OCI-LY7 (cell line): Measurements from ENCODE around the gene ULK4. TPM values are rescaled to one million over a fixed set of nuclear protein-coding genes. Genes with fewer than 3 reads are reported as not detected.

Source experiments
- BruUV-seq: library from RNA; stranded (reverse); fragments of 400-500 nt; replicated peaks from 2 replicates; lab custom pipeline; 2021; lab: Mats Ljungman, UMichigan
- CTCF ChIA-PET: fragments of 300-600 bp; sonication (Branson Sonifier 250); formaldehyde crosslinking; loops from one replicate; lab custom pipeline; 2022; ENCODE audit warnings: antibody characterized with exemption; ENCODE audit not compliant: unreplicated experiment; lab: Charles Lee
- POLR2A ChIA-PET: fragments of 300-600 bp; sonication (Branson Sonifier 250); formaldehyde crosslinking; loops from one replicate; lab custom pipeline; 2022; ENCODE audit warnings: antibody characterized with exemption; lab: Charles Lee
- DNase-seq: peaks from one replicate; pipeline ENCODE4 v3.0.0-alpha.2; 2015; ENCODE audit warnings: low spot score
- H2AFZ ChIP-seq: fragments of 200-600 bp; sonication (generic), shearing (Covaris generic); 2 replicates; pipeline ENCODE4 v1.6.1; 2014; ENCODE audit warnings: mild to moderate bottlenecking, antibody characterized with exemption, low read length, moderate library complexity
- H3K27ac ChIP-seq: fragments of 200-600 bp; sonication (generic); 2 replicates; pipeline ENCODE4 v1.5.1; 2014; ENCODE audit warnings: mixed run types, low read depth, mild to moderate bottlenecking, moderate library complexity, low read length, inconsistent platforms; ENCODE audit not compliant: poor library complexity, severe bottlenecking
- H3K36me3 ChIP-seq: fragments of 200-600 bp; sonication (generic); 2 replicates; pipeline ENCODE4 v1.6.1; 2014; ENCODE audit warnings: mild to moderate bottlenecking, antibody characterized with exemption, low read length, moderate library complexity, mixed read lengths; ENCODE audit not compliant: insufficient read depth
- H3K4me1 ChIP-seq: fragments of 200-600 bp; sonication (generic); 2 replicates; pipeline ENCODE4 v1.5.1; 2014; ENCODE audit warnings: mild to moderate bottlenecking, low read length; ENCODE audit not compliant: insufficient read depth, poor library complexity, severe bottlenecking
- H3K4me2 ChIP-seq: fragments of 200-600 bp; sonication (generic); 2 replicates; pipeline ENCODE4 v1.6.1; 2014; ENCODE audit warnings: mild to moderate bottlenecking, low read length
- H3K4me3 ChIP-seq: fragments of 200-600 bp; sonication (generic); 2 replicates; pipeline ENCODE4 v1.5.1; 2014; ENCODE audit warnings: mild to moderate bottlenecking, low read depth, low read length; ENCODE audit not compliant: poor library complexity, severe bottlenecking
- H3K79me2 ChIP-seq: fragments of 200-600 bp; sonication (generic); 2 replicates; pipeline ENCODE4 v1.6.1; 2016; ENCODE audit warnings: low read depth, mild to moderate bottlenecking, low read length, moderate library complexity, mixed read lengths; ENCODE audit not compliant: insufficient read depth
- H3K9me2 ChIP-seq: fragments of 200-600 bp; sonication (generic); 2 replicates; pipeline ENCODE4 v1.6.1; 2016; ENCODE audit warnings: mild to moderate bottlenecking, low read length, mixed read lengths; ENCODE audit not compliant: insufficient read depth
- H3K9me3 ChIP-seq: fragments of 200-600 bp; sonication (generic); 2 replicates; pipeline ENCODE4 v1.6.1; 2014; ENCODE audit warnings: mild to moderate bottlenecking, mixed run types, low read length, mixed read lengths
- H4K20me1 ChIP-seq: fragments of 200-600 bp; sonication (generic); 2 replicates; pipeline ENCODE4 v1.6.1; 2014; ENCODE audit warnings: mild to moderate bottlenecking, antibody characterized with exemption, low read length, moderate library complexity, mixed read lengths; ENCODE audit not compliant: insufficient read depth
- CTCF ChIP-seq: fragments of 200-600 bp; sonication (generic); conservative IDR thresholded peaks from 2 replicates; pipeline ENCODE4 v1.5.1; 2014; ENCODE audit warnings: mild to moderate bottlenecking, antibody characterized with exemption, low read length, moderate library complexity, mixed read lengths
- EZH2phosphoT487 ChIP-seq: fragments of 200-600 bp; sonication (generic); IDR thresholded peaks from 2 replicates; pipeline ENCODE4 v1.6.1; 2018; ENCODE audit warnings: low read depth, borderline replicate concordance, mild to moderate bottlenecking, mixed run types, antibody characterized with exemption, low read length, moderate library complexity, mixed read lengths
- intact Hi-C: fragments of 100-400 bp; cut with micrococcal nuclease; formaldehyde crosslinking; loops from one replicate; pipeline ENCODE4 v1.10.0; 2022; ENCODE audit not compliant: unreplicated experiment
- total RNA-seq, 2 experiments: library from RNA; depleted of rRNA in 1 of 2; stranded (reverse); fragments of >200 nt in 1 of 2; shearing (Covaris generic) in 1 of 2; gene quantifications; 2 replicates each; pipeline ENCODE4 v1.2.3, GENCODE V29; 2014 to 2022

The ULK4 gene
- total RNA-seq, 2 experiments from 2014 or later: 18.9 to 21.0 TPM

- no peaks in the 10 kb centered on the region for H4K20me1 ChIP-seq
- H3K36me3 ChIP-seq: no peaks in the 10 kb centered on the region
- no peaks in the 10 kb centered on the region for H3K79me2 ChIP-seq
- H3K9me2 ChIP-seq: no peaks in the 10 kb centered on the region
- H3K27ac ChIP-seq: no peak overlapping the region
- no peak overlapping the region for H3K4me3 ChIP-seq
- no peak for DNase-seq
- TF ChIP-seq CTCF: no peak
- TF ChIP-seq EZH2phosphoT487: no peak
- H3K4me1 ChIP-seq: no peaks in the 10 kb centered on the region
- H3K4me2 ChIP-seq: no peak overlapping the region
- intact Hi-C loops: no loop called here
- ChIA-PET POLR2A (interaction anchor here (0.5 kb wide), 1 partner anchor 449 kb away, joined by 4 read pairs; no protein-coding TSS in a partner anchor), CTCF (no interaction called here)
- peaks cover 5% of the 10 kb centered on the region; the same call in 1 of the 2 replicates for H3K9me3 ChIP-seq
- no TSS peak for BruUV-seq
- H2AFZ ChIP-seq: no peak overlapping the region
These were observed 492.8 kb downstream of the ULK4 start for GRCh38 chr3:41469083-41469482.

GRCh38 chr3:41467481-41467880 is 494.4 kb downstream of the ULK4 start:
- DNase-seq: no peak
- Histone ChIP-seq H3K9me2 (no peaks in the 10 kb centered on the region), H3K4me1 (no peaks in the 10 kb centered on the region), H2AFZ (no peak overlapping the region), H4K20me1 (no peaks in the 10 kb centered on the region), H3K9me3 (no peaks in the 10 kb centered on the region), H3K4me3 (no peak overlapping the region), H3K79me2 (no peaks in the 10 kb centered on the region), H3K27ac (no peak overlapping the region), H3K36me3 (no peaks in the 10 kb centered on the region), H3K4me2 (no peak overlapping the region)
- no TSS peak for BruUV-seq
- no peak for TF ChIP-seq EZH2phosphoT487
- TF ChIP-seq CTCF: no peak
- intact Hi-C loops: no loop called here
- POLR2A ChIA-PET: no interaction called here
- CTCF ChIA-PET: no interaction called here

- no peak overlapping the region for H2AFZ ChIP-seq
- ChIA-PET CTCF (no interaction called here), POLR2A (no interaction called here)
- no peaks in the 10 kb centered on the region for H3K9me3 ChIP-seq
- H3K4me1 ChIP-seq: no peaks in the 10 kb centered on the region
- H3K79me2 ChIP-seq: no peaks in the 10 kb centered on the region
- H3K4me2 ChIP-seq: no peak overlapping the region
- H3K27ac ChIP-seq: no peak overlapping the region
- no peak for TF ChIP-seq CTCF
- TF ChIP-seq EZH2phosphoT487: no peak
- no peak overlapping the region for H3K4me3 ChIP-seq
- intact Hi-C loops: no loop called here
- no peak for DNase-seq
- H3K9me2 ChIP-seq: no peaks in the 10 kb centered on the region
- BruUV-seq: no TSS peak
- no peaks in the 10 kb centered on the region for H4K20me1 ChIP-seq
- no peaks in the 10 kb centered on the region for H3K36me3 ChIP-seq
These were observed 497.0 kb downstream of the ULK4 start for GRCh38 chr3:41464858-41465257.
